ENCODE measurements around the gene APRT. TPM values are rescaled to one million over a fixed set of nuclear protein-coding genes. Genes with fewer than 3 reads are reported as not detected.

Gene APRT
- total and polyA plus RNA-seq, 2 of the 8 experiments (the other 6 are each of a cell fraction or from before 2014, with no cell fraction given) = 221 to 267 TPM

DNA sequence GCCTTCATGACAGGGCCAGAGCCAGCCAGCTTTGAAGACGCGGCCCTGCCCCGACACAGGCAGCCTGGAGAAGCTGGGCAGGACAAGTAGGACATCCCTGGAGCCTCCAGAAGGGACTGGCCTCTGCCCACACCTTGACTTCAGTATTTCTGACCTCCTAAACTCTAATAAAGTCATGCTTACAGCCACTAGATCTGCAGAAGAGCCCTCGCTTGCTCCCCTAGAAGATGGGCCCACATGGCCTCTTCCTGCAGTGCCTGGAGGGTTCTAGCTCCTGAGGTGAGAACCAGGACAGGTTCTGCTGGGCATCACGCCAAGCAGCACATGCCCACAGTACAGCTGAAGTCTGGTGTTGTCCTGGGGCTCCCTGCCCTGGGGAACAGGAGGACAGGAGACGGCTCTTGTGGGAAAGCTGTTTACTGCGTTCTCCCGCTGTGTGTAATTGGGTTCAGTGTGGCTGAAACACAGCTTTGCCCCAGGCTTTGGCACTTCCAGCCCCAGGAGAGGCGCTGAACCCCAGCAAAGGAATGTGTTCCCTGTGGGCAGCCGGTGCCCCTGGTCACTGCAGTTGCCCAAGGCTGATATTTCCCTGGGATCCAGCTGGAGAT is 2.6 kb downstream of the APRT start (continued):
- no peak for TF ChIP-seq HDAC2 (IDR thresholded peaks at IDR 0.05; ENCODE audit: borderline replicate concordance in 1 of 2, low read depth in 2 of 2, low read length in 2 of 2)
- TF ChIP-seq CEBPB (IDR thresholded peaks at IDR 0.05; ENCODE audit: low read depth, low read length) = no peak
- TF ChIP-seq CREB1 (IDR thresholded peaks at IDR 0.05) = no peak

Data from H1 (cell line).